ENCODE data around the gene LRRK1.

Gene LRRK1

DNA sequence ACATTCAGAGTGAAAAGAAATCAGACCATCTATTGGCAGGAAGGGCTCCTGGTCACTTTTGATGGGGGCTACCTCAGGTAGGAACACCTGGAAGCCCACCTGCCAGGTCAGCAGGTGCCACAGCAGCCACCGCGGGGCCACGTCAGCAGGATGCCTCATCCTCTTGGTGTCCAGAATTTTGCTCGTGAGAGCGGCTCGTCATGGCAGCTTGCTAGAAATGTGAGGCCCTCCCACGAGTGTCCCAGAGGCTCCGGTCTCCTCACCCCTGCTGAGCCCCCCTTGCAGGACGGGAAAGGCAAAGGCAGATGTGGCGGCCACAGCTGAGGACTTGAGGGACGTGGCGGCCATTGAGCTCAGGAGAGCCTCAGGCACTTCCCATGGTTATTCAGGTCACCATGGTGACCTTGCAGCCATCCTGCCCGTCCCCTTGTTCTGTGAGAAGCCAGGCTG, 129.4 kb downstream of the LRRK1 start:
- TF ChIP-seq RAD21 (IDR thresholded peaks at IDR 0.05; ENCODE audit: low read depth) = no peak
- TF ChIP-seq, protein P1, sequence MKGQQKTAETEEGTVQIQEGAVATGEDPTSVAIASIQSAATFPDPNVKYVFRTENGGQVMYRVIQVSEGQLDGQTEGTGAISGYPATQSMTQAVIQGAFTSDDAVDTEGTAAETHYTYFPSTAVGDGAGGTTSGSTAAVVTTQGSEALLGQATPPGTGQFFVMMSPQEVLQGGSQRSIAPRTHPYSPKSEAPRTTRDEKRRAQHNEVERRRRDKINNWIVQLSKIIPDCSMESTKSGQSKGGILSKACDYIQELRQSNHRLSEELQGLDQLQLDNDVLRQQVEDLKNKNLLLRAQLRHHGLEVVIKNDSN (IDR thresholded peaks at IDR 0.05) = no peak
- no peak for TF ChIP-seq EP300 (IDR thresholded peaks at IDR 0.05; ENCODE audit: borderline replicate concordance)
- TF ChIP-seq YY1 (IDR thresholded peaks at IDR 0.05; ENCODE audit: low read depth) = no peak
- TF ChIP-seq, protein P2, sequence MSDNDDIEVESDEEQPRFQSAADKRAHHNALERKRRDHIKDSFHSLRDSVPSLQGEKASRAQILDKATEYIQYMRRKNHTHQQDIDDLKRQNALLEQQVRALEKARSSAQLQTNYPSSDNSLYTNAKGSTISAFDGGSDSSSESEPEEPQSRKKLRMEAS (IDR thresholded peaks at IDR 0.05) = no peak
- TF ChIP-seq CREB1 (IDR thresholded peaks at IDR 0.05; ENCODE audit: low read depth) = no peak
- TF ChIP-seq TAF1 (IDR thresholded peaks at IDR 0.05; ENCODE audit: low read depth) = no peak
- TF ChIP-seq FOXM1 (IDR thresholded peaks at IDR 0.05; ENCODE audit: borderline replicate concordance, low read depth) = no peak
- TF ChIP-seq EGR1 (IDR thresholded peaks at IDR 0.05) = no peak
- TF ChIP-seq ZBTB7A (IDR thresholded peaks at IDR 0.05; ENCODE audit: low read depth) = no peak

DNA sequence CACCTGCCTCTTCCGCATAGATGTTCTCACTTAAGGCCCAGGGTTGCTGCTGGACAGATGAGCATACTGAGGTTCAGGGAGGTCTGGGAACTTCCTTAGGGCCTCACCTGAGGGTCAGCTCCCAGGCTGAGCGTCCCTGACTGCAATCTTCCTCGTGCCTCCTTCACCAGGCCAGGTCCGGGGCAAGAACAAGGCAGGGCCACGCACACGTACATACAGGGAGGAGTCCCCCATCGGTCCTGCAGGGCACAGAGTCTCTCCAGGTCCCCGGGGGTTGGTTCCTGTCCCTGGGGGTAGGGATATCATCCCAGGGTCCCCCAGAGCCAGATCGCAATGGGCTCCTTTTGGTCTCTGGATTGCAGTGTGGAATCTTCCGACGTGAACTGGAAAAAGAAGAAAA, 130.1 kb downstream of the LRRK1 start:
- TF ChIP-seq ZBTB7A (IDR thresholded peaks at IDR 0.05; ENCODE audit: low read depth) (no peak), EP300 (IDR thresholded peaks at IDR 0.05; ENCODE audit: borderline replicate concordance) (no peak), TCF12 (IDR thresholded peaks at IDR 0.05; ENCODE audit: low read depth) (no peak)
- TF ChIP-seq, protein P1 (IDR thresholded peaks at IDR 0.05) = no peak

DNA sequence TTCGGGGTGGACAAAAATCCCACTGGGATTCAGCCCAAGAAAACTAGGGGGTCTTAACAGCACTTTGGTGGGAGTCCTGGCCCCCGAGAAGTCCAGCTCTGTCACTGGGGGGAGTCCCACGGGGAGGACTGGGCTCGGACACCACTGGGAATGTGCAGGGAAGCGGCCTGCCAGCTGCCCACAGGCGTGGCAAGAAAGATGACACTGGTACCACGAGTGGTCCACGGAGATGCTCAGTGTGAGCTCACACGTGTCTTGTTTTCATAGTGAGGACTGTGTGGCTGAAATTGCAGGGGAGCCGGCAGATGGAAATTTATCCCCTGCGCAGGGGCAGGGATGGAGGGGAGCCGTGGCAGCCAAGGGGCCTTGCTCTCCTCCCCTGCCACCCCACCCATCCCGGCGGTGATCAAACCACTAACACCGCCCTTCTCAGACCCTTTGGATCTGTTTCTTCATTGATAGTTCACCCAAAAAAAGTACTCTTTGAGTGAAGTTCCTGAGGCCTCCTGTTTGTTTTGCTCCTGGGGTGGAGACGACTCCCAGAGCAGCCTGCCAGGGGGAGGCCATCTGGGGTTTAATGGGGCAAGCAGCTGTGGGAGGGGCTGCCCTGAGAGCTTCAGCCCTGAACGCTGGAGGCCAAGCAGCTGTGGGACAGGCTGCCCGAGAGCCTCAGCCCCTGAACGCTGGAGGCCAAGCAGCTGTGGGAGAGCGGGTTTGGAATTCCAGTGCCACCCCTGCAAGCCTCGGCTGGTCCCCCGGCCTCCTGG, 130.9 kb downstream of the LRRK1 start:
- TF ChIP-seq, protein P1 (IDR thresholded peaks at IDR 0.05) = no peak
- TF ChIP-seq, protein P2 (IDR thresholded peaks at IDR 0.05) = no peak
- no peak for TF ChIP-seq FOXM1 (IDR thresholded peaks at IDR 0.05; ENCODE audit: borderline replicate concordance, low read depth)
- TF ChIP-seq, protein P3, sequence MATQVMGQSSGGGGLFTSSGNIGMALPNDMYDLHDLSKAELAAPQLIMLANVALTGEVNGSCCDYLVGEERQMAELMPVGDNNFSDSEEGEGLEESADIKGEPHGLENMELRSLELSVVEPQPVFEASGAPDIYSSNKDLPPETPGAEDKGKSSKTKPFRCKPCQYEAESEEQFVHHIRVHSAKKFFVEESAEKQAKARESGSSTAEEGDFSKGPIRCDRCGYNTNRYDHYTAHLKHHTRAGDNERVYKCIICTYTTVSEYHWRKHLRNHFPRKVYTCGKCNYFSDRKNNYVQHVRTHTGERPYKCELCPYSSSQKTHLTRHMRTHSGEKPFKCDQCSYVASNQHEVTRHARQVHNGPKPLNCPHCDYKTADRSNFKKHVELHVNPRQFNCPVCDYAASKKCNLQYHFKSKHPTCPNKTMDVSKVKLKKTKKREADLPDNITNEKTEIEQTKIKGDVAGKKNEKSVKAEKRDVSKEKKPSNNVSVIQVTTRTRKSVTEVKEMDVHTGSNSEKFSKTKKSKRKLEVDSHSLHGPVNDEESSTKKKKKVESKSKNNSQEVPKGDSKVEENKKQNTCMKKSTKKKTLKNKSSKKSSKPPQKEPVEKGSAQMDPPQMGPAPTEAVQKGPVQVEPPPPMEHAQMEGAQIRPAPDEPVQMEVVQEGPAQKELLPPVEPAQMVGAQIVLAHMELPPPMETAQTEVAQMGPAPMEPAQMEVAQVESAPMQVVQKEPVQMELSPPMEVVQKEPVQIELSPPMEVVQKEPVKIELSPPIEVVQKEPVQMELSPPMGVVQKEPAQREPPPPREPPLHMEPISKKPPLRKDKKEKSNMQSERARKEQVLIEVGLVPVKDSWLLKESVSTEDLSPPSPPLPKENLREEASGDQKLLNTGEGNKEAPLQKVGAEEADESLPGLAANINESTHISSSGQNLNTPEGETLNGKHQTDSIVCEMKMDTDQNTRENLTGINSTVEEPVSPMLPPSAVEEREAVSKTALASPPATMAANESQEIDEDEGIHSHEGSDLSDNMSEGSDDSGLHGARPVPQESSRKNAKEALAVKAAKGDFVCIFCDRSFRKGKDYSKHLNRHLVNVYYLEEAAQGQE (IDR thresholded peaks at IDR 0.05; ENCODE audit: low read depth) = no peak
- no peak for TF ChIP-seq TAF1 (IDR thresholded peaks at IDR 0.05; ENCODE audit: low read depth)
- no peak for TF ChIP-seq TEAD4 (IDR thresholded peaks at IDR 0.05)
- TF ChIP-seq TCF12 (IDR thresholded peaks at IDR 0.05; ENCODE audit: low read depth) = no peak
- no peak for TF ChIP-seq EP300 (IDR thresholded peaks at IDR 0.05; ENCODE audit: borderline replicate concordance)
- no peak for TF ChIP-seq CEBPB (IDR thresholded peaks at IDR 0.05)
- TF ChIP-seq EGR1 (IDR thresholded peaks at IDR 0.05) = no peak
- TF ChIP-seq RAD21 (IDR thresholded peaks at IDR 0.05; ENCODE audit: low read depth) = no peak
- no peak for TF ChIP-seq CREB1 (IDR thresholded peaks at IDR 0.05; ENCODE audit: low read depth)
- no peak for TF ChIP-seq YY1 (IDR thresholded peaks at IDR 0.05; ENCODE audit: low read depth)
- no peak for TF ChIP-seq ZBTB7A (IDR thresholded peaks at IDR 0.05; ENCODE audit: low read depth)
- TF ChIP-seq NFIC (IDR thresholded peaks at IDR 0.05) = no peak

DNA sequence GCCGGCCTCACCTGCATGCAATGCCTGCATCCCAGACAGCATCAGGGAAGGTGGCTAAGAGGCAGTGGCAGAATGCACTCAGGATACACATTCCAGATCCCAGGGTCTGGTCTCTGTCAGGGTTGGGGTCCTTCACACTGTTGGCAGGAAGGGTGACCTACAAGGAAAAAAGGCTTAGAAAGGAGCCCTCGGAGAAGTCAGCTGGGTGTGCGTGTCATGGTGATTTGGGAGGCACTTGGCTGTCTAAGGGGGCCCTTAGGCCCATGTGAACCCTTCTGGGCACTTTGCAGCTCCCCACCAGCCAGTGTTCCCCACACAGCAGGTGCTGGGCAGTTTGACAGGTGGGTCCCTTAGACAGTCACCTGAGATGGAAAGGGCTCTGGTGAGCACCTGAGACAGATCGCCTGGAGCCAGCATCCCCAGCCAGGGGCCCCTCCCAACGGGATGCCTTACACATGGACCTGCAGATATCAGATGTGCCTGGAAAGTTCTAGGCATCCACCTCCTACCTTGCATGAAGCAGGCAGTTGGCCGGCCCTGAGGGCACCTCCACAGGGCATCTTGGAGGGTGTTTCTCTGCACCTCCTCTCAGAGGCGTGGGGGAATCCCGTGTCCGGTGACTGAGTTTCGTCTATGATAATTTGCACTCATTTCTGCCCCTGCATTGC, 131.6 kb downstream of the LRRK1 start:
- TF ChIP-seq CEBPB (IDR thresholded peaks at IDR 0.05) = no peak
- TF ChIP-seq YY1 (IDR thresholded peaks at IDR 0.05; ENCODE audit: low read depth) = no peak

DNA sequence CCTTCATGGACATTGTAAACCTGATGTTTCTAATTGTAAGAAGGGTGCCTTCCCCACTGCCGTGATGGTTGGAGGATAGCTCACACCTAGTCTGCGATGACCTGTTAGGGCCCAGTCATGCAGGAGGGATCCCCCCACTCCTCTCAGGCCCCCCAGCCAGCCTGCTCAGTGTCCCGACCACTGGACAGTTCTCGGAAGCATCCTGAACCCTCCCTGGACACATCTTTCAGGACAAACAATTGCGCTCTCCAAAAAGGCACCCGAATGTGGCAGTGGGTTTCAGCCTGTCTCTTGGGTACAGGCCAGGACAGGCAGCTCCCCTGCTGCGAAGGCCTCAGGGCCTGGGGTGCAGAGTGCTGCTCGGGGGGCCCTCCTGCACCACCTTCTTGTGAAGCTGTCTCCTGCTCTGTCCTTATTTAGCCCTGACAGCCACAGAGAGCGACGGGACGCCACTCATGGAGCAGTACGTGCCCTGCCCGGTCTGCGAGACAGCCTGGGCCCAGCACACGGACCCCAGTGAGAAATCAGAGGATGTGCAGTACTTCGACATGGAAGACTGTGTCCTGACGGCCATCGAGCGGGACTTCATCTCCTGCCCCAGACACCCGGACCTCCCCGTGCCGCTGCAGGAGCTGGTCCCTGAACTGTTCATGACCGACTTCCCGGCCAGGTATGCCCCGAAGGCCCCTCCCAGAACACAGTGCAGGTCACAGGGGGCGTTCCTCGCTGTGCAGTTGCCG, 132.3 kb downstream of the LRRK1 start:
- TF ChIP-seq TCF12 (IDR thresholded peaks at IDR 0.05; ENCODE audit: low read depth) = no peak
- no peak for TF ChIP-seq RAD21 (IDR thresholded peaks at IDR 0.05; ENCODE audit: low read depth)
- no peak for TF ChIP-seq FOXM1 (IDR thresholded peaks at IDR 0.05; ENCODE audit: borderline replicate concordance, low read depth)
- no peak for TF ChIP-seq CEBPB (IDR thresholded peaks at IDR 0.05)
- no peak for TF ChIP-seq EP300 (IDR thresholded peaks at IDR 0.05; ENCODE audit: borderline replicate concordance)
- TF ChIP-seq CREB1 (IDR thresholded peaks at IDR 0.05; ENCODE audit: low read depth) = no peak
- TF ChIP-seq ZBTB7A (IDR thresholded peaks at IDR 0.05; ENCODE audit: low read depth) = no peak
- no peak for TF ChIP-seq TEAD4 (IDR thresholded peaks at IDR 0.05)
- TF ChIP-seq, protein P3 (IDR thresholded peaks at IDR 0.05; ENCODE audit: low read depth) = no peak
- TF ChIP-seq, protein P2 (IDR thresholded peaks at IDR 0.05) = no peak
- no peak for TF ChIP-seq NFIC (IDR thresholded peaks at IDR 0.05)
